OCI-LY7 (cell line): ENCODE data around the gene CNOT11. TPM values are rescaled to one million over a fixed set of nuclear protein-coding genes. Genes with fewer than 3 reads are reported as not detected.
"Not testable (repeated sequence)": the region's sequence is repeated elsewhere in the genome, so short reads cannot be mapped to it uniquely, and the experiment has no call there.

Experiments
- BruUV-seq: library from RNA; stranded (reverse); fragments of 400-500 nt; replicated peaks from 2 replicates; lab custom pipeline; 2021; lab: Mats Ljungman, UMichigan
- CTCF ChIA-PET: fragments of 300-600 bp; sonication (Branson Sonifier 250); formaldehyde crosslinking; loops from one replicate; lab custom pipeline; 2022; ENCODE audit warnings: antibody characterized with exemption; ENCODE audit not compliant: unreplicated experiment; lab: Charles Lee
- POLR2A ChIA-PET: fragments of 300-600 bp; sonication (Branson Sonifier 250); formaldehyde crosslinking; loops from one replicate; lab custom pipeline; 2022; ENCODE audit warnings: antibody characterized with exemption; lab: Charles Lee
- DNase-seq: peaks from one replicate; pipeline ENCODE4 v3.0.0-alpha.2; 2015; ENCODE audit warnings: low spot score
- H2AFZ ChIP-seq: fragments of 200-600 bp; sonication (generic), shearing (Covaris generic); 2 replicates; pipeline ENCODE4 v1.6.1; 2014; ENCODE audit warnings: mild to moderate bottlenecking, antibody characterized with exemption, low read length, moderate library complexity
- H3K27ac ChIP-seq: fragments of 200-600 bp; sonication (generic); 2 replicates; pipeline ENCODE4 v1.5.1; 2014; ENCODE audit warnings: mixed run types, low read depth, mild to moderate bottlenecking, moderate library complexity, low read length, inconsistent platforms; ENCODE audit not compliant: poor library complexity, severe bottlenecking
- H3K36me3 ChIP-seq: fragments of 200-600 bp; sonication (generic); 2 replicates; pipeline ENCODE4 v1.6.1; 2014; ENCODE audit warnings: mild to moderate bottlenecking, antibody characterized with exemption, low read length, moderate library complexity, mixed read lengths; ENCODE audit not compliant: insufficient read depth
- H3K4me1 ChIP-seq: fragments of 200-600 bp; sonication (generic); 2 replicates; pipeline ENCODE4 v1.5.1; 2014; ENCODE audit warnings: mild to moderate bottlenecking, low read length; ENCODE audit not compliant: insufficient read depth, poor library complexity, severe bottlenecking
- H3K4me2 ChIP-seq: fragments of 200-600 bp; sonication (generic); 2 replicates; pipeline ENCODE4 v1.6.1; 2014; ENCODE audit warnings: mild to moderate bottlenecking, low read length
- H3K4me3 ChIP-seq: fragments of 200-600 bp; sonication (generic); 2 replicates; pipeline ENCODE4 v1.5.1; 2014; ENCODE audit warnings: mild to moderate bottlenecking, low read depth, low read length; ENCODE audit not compliant: poor library complexity, severe bottlenecking
- H3K79me2 ChIP-seq: fragments of 200-600 bp; sonication (generic); 2 replicates; pipeline ENCODE4 v1.6.1; 2016; ENCODE audit warnings: low read depth, mild to moderate bottlenecking, low read length, moderate library complexity, mixed read lengths; ENCODE audit not compliant: insufficient read depth
- H3K9me2 ChIP-seq: fragments of 200-600 bp; sonication (generic); 2 replicates; pipeline ENCODE4 v1.6.1; 2016; ENCODE audit warnings: mild to moderate bottlenecking, low read length, mixed read lengths; ENCODE audit not compliant: insufficient read depth
- H3K9me3 ChIP-seq: fragments of 200-600 bp; sonication (generic); 2 replicates; pipeline ENCODE4 v1.6.1; 2014; ENCODE audit warnings: mild to moderate bottlenecking, mixed run types, low read length, mixed read lengths
- H4K20me1 ChIP-seq: fragments of 200-600 bp; sonication (generic); 2 replicates; pipeline ENCODE4 v1.6.1; 2014; ENCODE audit warnings: mild to moderate bottlenecking, antibody characterized with exemption, low read length, moderate library complexity, mixed read lengths; ENCODE audit not compliant: insufficient read depth
- CTCF ChIP-seq: fragments of 200-600 bp; sonication (generic); conservative IDR thresholded peaks from 2 replicates; pipeline ENCODE4 v1.5.1; 2014; ENCODE audit warnings: mild to moderate bottlenecking, antibody characterized with exemption, low read length, moderate library complexity, mixed read lengths
- EZH2phosphoT487 ChIP-seq: fragments of 200-600 bp; sonication (generic); IDR thresholded peaks from 2 replicates; pipeline ENCODE4 v1.6.1; 2018; ENCODE audit warnings: low read depth, borderline replicate concordance, mild to moderate bottlenecking, mixed run types, antibody characterized with exemption, low read length, moderate library complexity, mixed read lengths
- intact Hi-C: fragments of 100-400 bp; cut with micrococcal nuclease; formaldehyde crosslinking; loops from one replicate; pipeline ENCODE4 v1.10.0; 2022; ENCODE audit not compliant: unreplicated experiment
- total RNA-seq, 2 experiments: library from RNA; depleted of rRNA in 1 of 2; stranded (reverse); fragments of >200 nt in 1 of 2; shearing (Covaris generic) in 1 of 2; gene quantifications; 2 replicates each; pipeline ENCODE4 v1.2.3, GENCODE V29; 2014 to 2022

The CNOT11 gene
- total RNA-seq, 2 experiments from 2014 or later, result 45.7 to 71.9 TPM

- BruUV-seq, result no TSS peak
- intact Hi-C loops, result no loop called here
- POLR2A ChIA-PET, result interaction anchor here (1.3 kb wide), 1 partner anchor 8 kb away, joined by 3 read pairs; no protein-coding TSS in a partner anchor
- TF ChIP-seq CTCF (no peak), EZH2phosphoT487 (no peak)
- Histone ChIP-seq H2AFZ (no peak overlapping the region), H3K27ac (no peak overlapping the region), H3K9me3 (no peaks in the 10 kb centered on the region), H4K20me1 (no peaks in the 10 kb centered on the region), H3K79me2 (no peaks in the 10 kb centered on the region), H3K4me3 (no peak overlapping the region), H3K9me2 (no peaks in the 10 kb centered on the region), H3K36me3 (no peaks in the 10 kb centered on the region), H3K4me2 (no peak overlapping the region), H3K4me1 (peaks cover 3% of the 10 kb centered on the region)
- DNase-seq, result no peak
- CTCF ChIA-PET, result no interaction called here
Measured at GRCh38 chr2:101238930-101239759, 13.5 kb upstream of the CNOT11 start.

- H3K4me3 ChIP-seq, H2AFZ ChIP-seq, H3K4me2 ChIP-seq, intact Hi-C loops, H3K36me3 ChIP-seq, H3K4me1 ChIP-seq, H3K9me3 ChIP-seq, BruUV-seq, H4K20me1 ChIP-seq, DNase-seq, H3K27ac ChIP-seq, H3K9me2 ChIP-seq, CTCF ChIA-PET, H3K79me2 ChIP-seq: not testable (repeated sequence)
- POLR2A ChIA-PET, result interaction anchor here (1.3 kb wide), 1 partner anchor 9 kb away, joined by 3 read pairs; no protein-coding TSS in a partner anchor
Measured at GRCh38 chr2:101239760-101240118, 12.9 kb upstream of the CNOT11 start.

GRCh38 chr2:101240694-101241093 is 12.0 kb upstream of the CNOT11 start:
- BruUV-seq, H3K79me2 ChIP-seq, H4K20me1 ChIP-seq, H3K4me1 ChIP-seq, H3K4me3 ChIP-seq, H3K4me2 ChIP-seq, intact Hi-C loops, CTCF ChIA-PET, H3K9me3 ChIP-seq, H3K36me3 ChIP-seq, H3K27ac ChIP-seq, H3K9me2 ChIP-seq: not testable (repeated sequence)
- TF ChIP-seq CTCF, result peak; percentile 71
- POLR2A ChIA-PET, result interaction anchor here (0.9 to 1.4 kb wide), 2 partner anchors 17 to 37 kb away, joined by 3 to 4 read pairs; no protein-coding TSS in a partner anchor
- H2AFZ ChIP-seq, result peak overlapping the region; percentile 53; the same call in 1 of the 2 replicates
- DNase-seq, result peak; percentile 37
